Measurements from ENCODE around the gene DOCK4. TPM values are rescaled to one million over a fixed set of nuclear protein-coding genes. Genes with fewer than 3 reads are reported as not detected.

DOCK4 gene
- polyA plus RNA-seq, 2 of the 4 experiments (the other 2 are of a cell fraction) = 13.7 to 15.7 TPM

DNA sequence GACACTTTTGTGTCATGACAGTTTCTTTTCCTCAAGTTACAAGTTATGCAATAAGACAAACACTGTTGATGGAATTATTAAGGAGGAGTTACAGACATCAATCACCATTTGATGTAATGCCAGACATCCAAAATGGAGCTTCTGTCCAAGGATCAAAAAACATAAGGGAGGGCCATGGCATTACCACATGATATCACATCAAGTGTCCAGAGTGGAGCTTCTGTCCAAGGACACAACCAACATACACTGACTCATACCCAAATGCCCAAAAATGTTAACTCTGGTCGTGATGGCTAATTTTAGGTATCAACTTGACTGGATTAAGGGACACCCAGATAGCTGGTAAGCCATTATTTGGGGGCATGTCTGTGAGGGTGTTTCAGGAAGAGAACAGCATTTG is 140.4 kb downstream of the DOCK4 start:
- H3K9me3 ChIP-seq = no peaks in the 10 kb centered on the region
- peaks cover 68% of the 10 kb centered on the region for H3K4me1 ChIP-seq
- FAIRE-seq = no peak
- H3K27ac ChIP-seq = peak overlapping the region; percentile 13 to 45; a peak in 3 of 6 replicates
- ChIA-PET POLR2A (no interaction called here), CTCF (interaction anchor here (1.0 kb wide), 1 partner anchor 250 kb away, joined by 3 read pairs; no protein-coding TSS in a partner anchor)
- no peak for ATAC-seq
- 0 out of 3 replicates have a peak overlapping the region, but pooled peaks have one; percentile 7 for H3K4me2 ChIP-seq
- no peak for DNase-seq (ENCODE audit: low read depth in 1 of 2, low spot score in 1 of 2)
- H3K4me3 ChIP-seq = no peak overlapping the region
- no peak for TF ChIP-seq EP300 (IDR thresholded peaks at IDR 0.05)
- no peak for TF ChIP-seq NFE2L2 (conservative IDR thresholded peaks at IDR 0.05; ENCODE audit: low read length)
- TF ChIP-seq HOXB13 (CRISPR knock-in tag; IDR thresholded peaks at IDR 0.05; ENCODE audit: low read depth) = no peak
- TF ChIP-seq CHD2 (IDR thresholded peaks at IDR 0.05; ENCODE audit: low read length, partially characterized antibody) = no peak
- no peak for TF ChIP-seq ZFP36 (IDR thresholded peaks at IDR 0.05; ENCODE audit: borderline replicate concordance, partially characterized antibody)
- 100% methylated on average over 1 of the region's 1 CpG for WGBS (ENCODE audit: missing lambda C conversion rate)

DNA sequence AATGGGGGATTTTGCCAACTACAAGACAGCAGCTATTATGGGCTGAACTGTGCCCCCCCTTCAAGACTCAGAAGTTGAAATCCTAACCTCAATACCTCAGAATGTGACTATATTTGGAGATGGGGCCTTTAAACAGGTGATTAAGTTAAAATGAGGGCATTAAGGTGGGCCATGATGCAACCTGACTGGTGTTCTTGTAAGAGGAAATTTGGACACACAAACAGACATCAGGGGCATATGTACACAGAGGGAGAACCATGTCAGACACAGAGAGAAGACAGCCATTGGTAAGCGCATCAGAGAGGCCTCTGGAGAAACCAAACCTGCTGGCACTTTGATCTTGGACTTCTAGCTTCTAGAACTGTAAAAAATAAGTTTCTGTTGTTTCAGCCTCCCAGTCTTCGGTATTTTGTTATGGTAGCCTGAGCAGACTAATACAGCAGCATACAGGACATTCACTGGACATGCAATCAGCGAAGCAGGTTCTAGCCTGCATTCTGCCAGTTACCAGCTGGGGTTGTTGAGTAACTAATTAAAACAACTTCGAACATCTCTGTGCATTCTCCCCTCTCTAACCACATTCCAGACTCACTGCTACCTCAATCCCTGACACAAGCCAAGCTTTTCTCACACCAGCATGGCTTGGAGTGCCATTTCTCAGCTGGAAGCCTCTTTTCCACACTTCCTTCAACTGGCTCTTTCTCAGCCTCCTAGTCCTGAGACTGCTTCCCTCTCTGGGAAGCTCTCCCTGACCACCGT is 141.4 kb downstream of the DOCK4 start:
- ChIA-PET POLR2A (no interaction called here), CTCF (no interaction called here)
- Histone ChIP-seq H3K9me3 (no peaks in the 10 kb centered on the region), H3K4me2 (no peak overlapping the region), H3K4me3 (no peak overlapping the region), H3K27ac (peak overlapping the region in 1 of 2 experiments; percentile 45; a peak in 3 of 6 replicates), H3K4me1 (peaks cover 63% of the 10 kb centered on the region)
- FAIRE-seq (no peak), DNase-seq (ENCODE audit: low read depth in 1 of 2, low spot score in 1 of 2) (no peak), ATAC-seq (no peak)
- WGBS (ENCODE audit: missing lambda C conversion rate) = 87% methylated on average over 5 of the region's 5 CpGs
- no peak for TF ChIP-seq POLR2A (IDR thresholded peaks at IDR 0.05; ENCODE audit: low read length)

DNA sequence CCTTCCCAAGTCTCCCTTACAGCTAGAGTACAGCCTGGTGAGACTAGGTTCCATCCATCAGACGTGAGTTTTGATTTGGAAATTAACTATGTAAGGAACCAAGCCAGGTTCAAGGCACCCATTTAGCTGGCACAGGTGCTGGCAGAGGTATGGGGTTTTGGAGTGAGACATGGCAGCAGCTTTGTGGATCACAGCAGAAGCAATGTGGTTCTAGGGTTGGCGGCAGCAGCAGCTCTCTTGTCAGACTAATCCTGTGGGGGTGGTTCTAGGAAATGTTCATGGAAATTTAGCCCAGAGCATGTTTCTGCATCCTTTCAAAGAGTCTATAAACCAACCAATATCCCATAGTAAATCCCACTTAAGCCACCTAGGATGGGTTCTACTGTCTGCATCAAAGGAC is 142.2 kb downstream of the DOCK4 start:
- FAIRE-seq = no peak

More for the DNA sequence above, 142.2 kb downstream of the DOCK4 start:
- ChIA-PET CTCF (no interaction called here), POLR2A (no interaction called here)
- peaks cover 55% of the 10 kb centered on the region for H3K4me1 ChIP-seq
- H3K9me3 ChIP-seq = no peaks in the 10 kb centered on the region
- no peak overlapping the region for H3K27ac ChIP-seq
- DNase-seq (ENCODE audit: low read depth in 1 of 2, low spot score in 1 of 2) (no peak), ATAC-seq (no peak)
- no peak overlapping the region for H3K4me2 ChIP-seq
- WGBS (ENCODE audit: missing lambda C conversion rate) = 92% methylated on average over 2 of the region's 2 CpGs
- no peak for TF ChIP-seq EHMT2 (IDR thresholded peaks at IDR 0.05; ENCODE audit: low read depth)
- no peak for TF ChIP-seq MYC (IDR thresholded peaks at IDR 0.05; ENCODE audit: borderline replicate concordance, low read length)
- no peak for TF ChIP-seq TP53 (CRISPR knock-in tag; IDR thresholded peaks at IDR 0.05)
- no peak for TF ChIP-seq POLR2A (IDR thresholded peaks at IDR 0.05; ENCODE audit: low read length)
- TF ChIP-seq, protein P1, sequence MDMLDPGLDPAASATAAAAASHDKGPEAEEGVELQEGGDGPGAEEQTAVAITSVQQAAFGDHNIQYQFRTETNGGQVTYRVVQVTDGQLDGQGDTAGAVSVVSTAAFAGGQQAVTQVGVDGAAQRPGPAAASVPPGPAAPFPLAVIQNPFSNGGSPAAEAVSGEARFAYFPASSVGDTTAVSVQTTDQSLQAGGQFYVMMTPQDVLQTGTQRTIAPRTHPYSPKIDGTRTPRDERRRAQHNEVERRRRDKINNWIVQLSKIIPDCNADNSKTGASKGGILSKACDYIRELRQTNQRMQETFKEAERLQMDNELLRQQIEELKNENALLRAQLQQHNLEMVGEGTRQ (IDR thresholded peaks at IDR 0.05) = no peak
- TF ChIP-seq ESRRA (IDR thresholded peaks at IDR 0.05; ENCODE audit: borderline replicate concordance, low read length) = no peak
- TF ChIP-seq, protein P2, sequence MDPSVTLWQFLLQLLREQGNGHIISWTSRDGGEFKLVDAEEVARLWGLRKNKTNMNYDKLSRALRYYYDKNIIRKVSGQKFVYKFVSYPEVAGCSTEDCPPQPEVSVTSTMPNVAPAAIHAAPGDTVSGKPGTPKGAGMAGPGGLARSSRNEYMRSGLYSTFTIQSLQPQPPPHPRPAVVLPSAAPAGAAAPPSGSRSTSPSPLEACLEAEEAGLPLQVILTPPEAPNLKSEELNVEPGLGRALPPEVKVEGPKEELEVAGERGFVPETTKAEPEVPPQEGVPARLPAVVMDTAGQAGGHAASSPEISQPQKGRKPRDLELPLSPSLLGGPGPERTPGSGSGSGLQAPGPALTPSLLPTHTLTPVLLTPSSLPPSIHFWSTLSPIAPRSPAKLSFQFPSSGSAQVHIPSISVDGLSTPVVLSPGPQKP (IDR thresholded peaks at IDR 0.05; ENCODE audit: low read depth, low read length) = no peak
- TF ChIP-seq, protein P3, sequence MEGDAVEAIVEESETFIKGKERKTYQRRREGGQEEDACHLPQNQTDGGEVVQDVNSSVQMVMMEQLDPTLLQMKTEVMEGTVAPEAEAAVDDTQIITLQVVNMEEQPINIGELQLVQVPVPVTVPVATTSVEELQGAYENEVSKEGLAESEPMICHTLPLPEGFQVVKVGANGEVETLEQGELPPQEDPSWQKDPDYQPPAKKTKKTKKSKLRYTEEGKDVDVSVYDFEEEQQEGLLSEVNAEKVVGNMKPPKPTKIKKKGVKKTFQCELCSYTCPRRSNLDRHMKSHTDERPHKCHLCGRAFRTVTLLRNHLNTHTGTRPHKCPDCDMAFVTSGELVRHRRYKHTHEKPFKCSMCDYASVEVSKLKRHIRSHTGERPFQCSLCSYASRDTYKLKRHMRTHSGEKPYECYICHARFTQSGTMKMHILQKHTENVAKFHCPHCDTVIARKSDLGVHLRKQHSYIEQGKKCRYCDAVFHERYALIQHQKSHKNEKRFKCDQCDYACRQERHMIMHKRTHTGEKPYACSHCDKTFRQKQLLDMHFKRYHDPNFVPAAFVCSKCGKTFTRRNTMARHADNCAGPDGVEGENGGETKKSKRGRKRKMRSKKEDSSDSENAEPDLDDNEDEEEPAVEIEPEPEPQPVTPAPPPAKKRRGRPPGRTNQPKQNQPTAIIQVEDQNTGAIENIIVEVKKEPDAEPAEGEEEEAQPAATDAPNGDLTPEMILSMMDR (IDR thresholded peaks at IDR 0.05) = no peak
- TF ChIP-seq MAFK (IDR thresholded peaks at IDR 0.05; ENCODE audit: partially characterized antibody) = no peak
- TF ChIP-seq, protein P4, sequence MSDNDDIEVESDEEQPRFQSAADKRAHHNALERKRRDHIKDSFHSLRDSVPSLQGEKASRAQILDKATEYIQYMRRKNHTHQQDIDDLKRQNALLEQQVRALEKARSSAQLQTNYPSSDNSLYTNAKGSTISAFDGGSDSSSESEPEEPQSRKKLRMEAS (IDR thresholded peaks at IDR 0.05) = no peak
- no peak for TF ChIP-seq HDAC2 (IDR thresholded peaks at IDR 0.05)
- no peak for TF ChIP-seq EP300 (IDR thresholded peaks at IDR 0.05)
- no peak for TF ChIP-seq ZSCAN20 (CRISPR knock-in tag; IDR thresholded peaks at IDR 0.05)
- TF ChIP-seq PHF8 (IDR thresholded peaks at IDR 0.05; ENCODE audit: borderline replicate concordance, low read depth) = no peak
- H3K4me3 ChIP-seq = no peak overlapping the region
